Epithelial cell of proximal tubule (primary cell): ENCODE data around the gene CPXM2. TPM values are rescaled to one million over a fixed set of nuclear protein-coding genes. Genes with fewer than 3 reads are reported as not detected.

Experiments used
- DNase-seq: peaks from one replicate; pipeline ENCODE4 v3.0.0-alpha.2; 2011; ENCODE audit warnings: low read depth
- H3K4me3 ChIP-seq: 2 replicates; pipeline ENCODE4 v1.5.1; 2011; ENCODE audit warnings: low read depth, mild to moderate bottlenecking, low read length
- CTCF ChIP-seq: conservative IDR thresholded peaks from 2 replicates; pipeline ENCODE4 v1.5.1; 2012; ENCODE audit warnings: low read depth, mild to moderate bottlenecking, low read length
- total RNA-seq: library from RNA; depleted of rRNA; stranded (reverse); fragments of >200 nt; gene quantifications from 2 replicates; pipeline ENCODE4 v1.2.3, GENCODE V29; 2015

CPXM2 gene
- total RNA-seq, 1 donor from 2014 or later: 1.9 TPM

- TF ChIP-seq CTCF: no peak
- no peak overlapping the region for H3K4me3 ChIP-seq
- DNase-seq: no peak
Measured at GRCh38 chr10:123906884-123907652, 15.5 kb upstream of the CPXM2 start.

- DNase-seq: no peak
- no peak overlapping the region for H3K4me3 ChIP-seq
- no peak for TF ChIP-seq CTCF
Measured at GRCh38 chr10:123906296-123906695, 14.7 kb upstream of the CPXM2 start.

- H3K4me3 ChIP-seq: no peak overlapping the region
- DNase-seq: no peak
- no peak for TF ChIP-seq CTCF
Measured at GRCh38 chr10:123904834-123905409, 13.3 kb upstream of the CPXM2 start.

- H3K4me3 ChIP-seq: no peak overlapping the region
- DNase-seq: no peak
- TF ChIP-seq CTCF: no peak
Measured at GRCh38 chr10:123903621-123904020, 12.0 kb upstream of the CPXM2 start.

GRCh38 chr10:123901621-123902020, 10.0 kb upstream of the CPXM2 start:
- H3K4me3 ChIP-seq: no peak overlapping the region
- no peak for DNase-seq
- no peak for TF ChIP-seq CTCF

- no peak for DNase-seq
- peak; percentile 21 for TF ChIP-seq CTCF
- H3K4me3 ChIP-seq: no peak overlapping the region
Measured at GRCh38 chr10:123897146-123897545, 5.5 kb upstream of the CPXM2 start.
